Measurements from ENCODE around the gene GPX2. TPM values are rescaled to one million over a fixed set of nuclear protein-coding genes. Genes with fewer than 3 reads are reported as not detected.

The GPX2 gene
- polyA plus RNA-seq, 1 donor from 2014 or later, result not detected

DNA sequence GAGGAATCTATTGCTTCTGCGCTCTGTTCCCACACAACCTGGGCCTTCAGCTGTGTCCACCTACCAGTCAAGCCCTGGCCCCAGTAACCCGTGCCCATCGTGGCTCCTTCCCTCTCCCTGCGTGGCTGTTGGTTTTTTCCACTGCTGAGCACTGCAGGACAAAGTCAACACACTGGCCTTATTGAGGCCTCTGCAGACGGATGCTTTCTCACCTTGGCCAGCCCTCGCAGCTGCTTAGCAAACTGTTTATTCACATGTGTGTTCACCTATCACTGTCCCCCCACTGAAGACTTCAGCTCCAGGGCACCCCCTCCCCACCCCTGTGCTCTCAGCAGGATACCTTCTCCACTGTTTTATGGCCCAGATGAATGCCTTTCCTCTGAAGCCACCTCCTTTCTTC, 12.8 kb upstream of the GPX2 start:
- Histone ChIP-seq H2AFZ (ENCODE audit: low read depth, low read length) (no peak overlapping the region), H3K9me3 (ENCODE audit: low read length) (no peaks in the 10 kb centered on the region), H3K4me3 (ENCODE audit: low read length) (no peak overlapping the region), H3K27ac (ENCODE audit: low read length) (no peak overlapping the region), H3K9ac (ENCODE audit: low read length) (no peak overlapping the region), H3F3A (ENCODE audit: insufficient read depth, low read length, poor library complexity, severe bottlenecking) (no peaks in the 10 kb centered on the region), H3K36me3 (ENCODE audit: insufficient read depth, low read length) (no peaks in the 10 kb centered on the region), H3K79me2 (replicated peaks; ENCODE audit: insufficient read depth, low read length) (no peaks in the 10 kb centered on the region), H3K4me2 (ENCODE audit: low read length) (no peak overlapping the region), H3K9me2 (ENCODE audit: insufficient read depth, low read length) (no peaks in the 10 kb centered on the region), H3K27me3 (ENCODE audit: insufficient read depth, low read depth, low read length) (no peaks in the 10 kb centered on the region), H4K20me1 (ENCODE audit: insufficient read depth) (no peaks in the 10 kb centered on the region)
- TF ChIP-seq, protein P1, sequence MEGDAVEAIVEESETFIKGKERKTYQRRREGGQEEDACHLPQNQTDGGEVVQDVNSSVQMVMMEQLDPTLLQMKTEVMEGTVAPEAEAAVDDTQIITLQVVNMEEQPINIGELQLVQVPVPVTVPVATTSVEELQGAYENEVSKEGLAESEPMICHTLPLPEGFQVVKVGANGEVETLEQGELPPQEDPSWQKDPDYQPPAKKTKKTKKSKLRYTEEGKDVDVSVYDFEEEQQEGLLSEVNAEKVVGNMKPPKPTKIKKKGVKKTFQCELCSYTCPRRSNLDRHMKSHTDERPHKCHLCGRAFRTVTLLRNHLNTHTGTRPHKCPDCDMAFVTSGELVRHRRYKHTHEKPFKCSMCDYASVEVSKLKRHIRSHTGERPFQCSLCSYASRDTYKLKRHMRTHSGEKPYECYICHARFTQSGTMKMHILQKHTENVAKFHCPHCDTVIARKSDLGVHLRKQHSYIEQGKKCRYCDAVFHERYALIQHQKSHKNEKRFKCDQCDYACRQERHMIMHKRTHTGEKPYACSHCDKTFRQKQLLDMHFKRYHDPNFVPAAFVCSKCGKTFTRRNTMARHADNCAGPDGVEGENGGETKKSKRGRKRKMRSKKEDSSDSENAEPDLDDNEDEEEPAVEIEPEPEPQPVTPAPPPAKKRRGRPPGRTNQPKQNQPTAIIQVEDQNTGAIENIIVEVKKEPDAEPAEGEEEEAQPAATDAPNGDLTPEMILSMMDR (IDR thresholded peaks at IDR 0.05; ENCODE audit: poor library complexity, severe bottlenecking), result no peak
- TF ChIP-seq SMC3 (conservative IDR thresholded peaks at IDR 0.05; ENCODE audit: poor library complexity) (no peak), EZH2 (IDR thresholded peaks at IDR 0.05; ENCODE audit: borderline replicate concordance, insufficient read depth, low read length, poor library complexity, severe bottlenecking) (no peak), POLR2AphosphoS5 (IDR thresholded peaks at IDR 0.05) (no peak), REST (IDR thresholded peaks at IDR 0.05; ENCODE audit: borderline replicate concordance) (no peak), RAD21 (conservative IDR thresholded peaks at IDR 0.05) (no peak), MXI1 (conservative IDR thresholded peaks at IDR 0.05; ENCODE audit: poor library complexity, severe bottlenecking) (no peak), EP300 (conservative IDR thresholded peaks at IDR 0.05; ENCODE audit: poor library complexity, severe bottlenecking) (no peak), TAF1 (IDR thresholded peaks at IDR 0.05; ENCODE audit: low read depth) (no peak)

DNA sequence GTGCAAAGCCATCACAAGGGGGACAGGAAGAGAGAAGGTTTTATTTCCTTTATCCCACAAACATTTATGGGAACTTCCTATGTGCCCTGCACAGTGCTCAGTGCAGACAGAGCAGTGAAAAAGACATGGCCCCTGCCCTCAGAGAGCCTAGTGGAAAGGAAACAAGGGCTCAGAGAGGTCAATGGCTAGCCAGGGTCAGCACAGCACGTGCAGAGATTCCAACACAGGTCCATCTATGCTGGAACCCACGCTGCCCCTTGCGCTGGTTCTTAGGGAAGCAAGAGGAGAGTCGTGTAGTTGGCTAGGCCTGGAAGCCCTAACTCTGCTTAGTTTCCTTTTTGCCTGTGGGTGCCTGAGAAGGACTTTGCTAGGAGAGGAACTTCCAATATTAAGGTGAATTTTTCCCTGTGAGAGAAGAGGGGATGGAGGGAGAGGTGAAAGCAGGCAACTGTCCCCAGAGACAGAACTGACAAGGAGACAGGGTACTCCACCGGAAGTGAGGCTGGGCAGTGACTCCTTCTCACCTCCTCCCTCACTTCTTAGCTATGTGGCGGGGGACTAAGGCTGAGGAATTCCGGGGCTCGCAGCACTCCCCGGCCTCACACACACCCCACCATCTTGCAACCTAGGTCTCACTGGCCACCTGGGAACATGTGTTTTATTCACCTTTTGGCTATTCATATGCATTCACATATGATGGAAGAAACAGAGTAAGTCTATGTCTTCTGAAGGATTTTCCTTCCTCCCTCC, 12.1 kb upstream of the GPX2 start:
- H3K9ac ChIP-seq (ENCODE audit: low read length), result no peak overlapping the region
- H3F3A ChIP-seq (ENCODE audit: insufficient read depth, low read length, poor library complexity, severe bottlenecking), result no peaks in the 10 kb centered on the region
- H3K27me3 ChIP-seq (ENCODE audit: insufficient read depth, low read depth, low read length), result no peaks in the 10 kb centered on the region
- H3K4me3 ChIP-seq (ENCODE audit: low read length), result no peak overlapping the region
- H3K79me2 ChIP-seq (replicated peaks; ENCODE audit: insufficient read depth, low read length), result no peaks in the 10 kb centered on the region
- H4K20me1 ChIP-seq (ENCODE audit: insufficient read depth), result no peaks in the 10 kb centered on the region
- no peak overlapping the region for H3K4me2 ChIP-seq (ENCODE audit: low read length)
- H3K36me3 ChIP-seq (ENCODE audit: insufficient read depth, low read length), result no peaks in the 10 kb centered on the region
- no peak overlapping the region for H3K27ac ChIP-seq (ENCODE audit: low read length)
- no peaks in the 10 kb centered on the region for H3K9me3 ChIP-seq (ENCODE audit: low read length)
- TF ChIP-seq POLR2AphosphoS5 (IDR thresholded peaks at IDR 0.05) (no peak), SMC3 (conservative IDR thresholded peaks at IDR 0.05; ENCODE audit: poor library complexity) (no peak), MXI1 (conservative IDR thresholded peaks at IDR 0.05; ENCODE audit: poor library complexity, severe bottlenecking) (no peak), RAD21 (conservative IDR thresholded peaks at IDR 0.05) (no peak), EP300 (conservative IDR thresholded peaks at IDR 0.05; ENCODE audit: poor library complexity, severe bottlenecking) (no peak)
- TF ChIP-seq, protein P1 (IDR thresholded peaks at IDR 0.05; ENCODE audit: poor library complexity, severe bottlenecking), result no peak
- no peaks in the 10 kb centered on the region for H3K9me2 ChIP-seq (ENCODE audit: insufficient read depth, low read length)
- H2AFZ ChIP-seq (ENCODE audit: low read depth, low read length), result no peak overlapping the region
